K562 (cell line): ENCODE results near the gene YIPF1. TPM values are rescaled to one million over a fixed set of nuclear protein-coding genes. Genes with fewer than 3 reads are reported as not detected.

Experiments used
- BCL6 ChIP-seq: fragments of 250-450 bp; sonication (Bioruptor Pico); IDR thresholded peaks from 2 replicates; pipeline ENCODE4 v1.4.0; 2020
- CREBBP ChIP-seq: IDR thresholded peaks from one replicate; pipeline ENCODE4 v1.6.1; 2012; ENCODE audit warnings: low read depth, mild to moderate bottlenecking, control low read depth, inconsistent platforms, low read length
- CXXC5 ChIP-seq: fragments of 250-450 bp; sonication (Bioruptor Pico); IDR thresholded peaks from 2 replicates; pipeline ENCODE4 v1.8.0; 2022; ENCODE audit warnings: inconsistent platforms, mild to moderate bottlenecking, moderate library complexity
- HCFC1 ChIP-seq: IDR thresholded peaks from 2 replicates; pipeline ENCODE4 v1.6.1; 2012; ENCODE audit warnings: low read depth, low read length, improper control_type of control experiment
- PPARD ChIP-seq: fragments of 250-450 bp; sonication (Bioruptor Pico); IDR thresholded peaks from 2 replicates; pipeline ENCODE4 v1.8.0; 2022; ENCODE audit warnings: inconsistent platforms, mild to moderate bottlenecking, moderate library complexity
- RBBP5 ChIP-seq: fragments of 200-600 bp; sonication (generic); IDR thresholded peaks from 2 replicates; pipeline ENCODE4 v1.6.1; 2012; ENCODE audit warnings: borderline replicate concordance, mild to moderate bottlenecking, low read length, control low read depth, inconsistent platforms; ENCODE audit not compliant: insufficient read depth, poor library complexity, severe bottlenecking
- RBM25 ChIP-seq: fragments of 200-400 bp; formaldehyde crosslinking; IDR thresholded peaks from 2 replicates; pipeline ENCODE4 v1.6.1; 2018; ENCODE audit warnings: low read length, low read depth, moderate library complexity; ENCODE audit not compliant: severe bottlenecking
- polyA plus RNA-seq, 8 experiments: library from polyadenylated mRNA; depleted of rRNA in 4 of 8; stranded (reverse) in 5 of 8; unstranded in 3 of 8; fragments of >200 nt; fragmentation: Nextera tagmentation in 2 of 8; fragmentation: Illumina TruSeq in 1 of 8; extraction: Ambion mirVana in 2 of 8; extraction: Trizol in 1 of 8; gene quantifications; 2 replicates each; pipeline versions ENCODE4 v1.2.1 to v1.2.3, GENCODE V29; 2011 to 2014; ENCODE audit warnings: inconsistent platforms in 1 of 8, missing spikeins in 1 of 8
- total RNA-seq, 7 experiments: library from RNA; depleted of rRNA in 6 of 7; stranded (reverse); fragments of >200 nt in 6 of 7; fragmentation: Illumina TruSeq in 2 of 7; extraction: Trizol in 2 of 7; gene quantifications; 2 replicates each; pipeline versions ENCODE4 v1.2.1 to v1.2.3, GENCODE V29; 2011 to 2021; ENCODE audit warnings: low replicate concordance in 1 of 7
- TF ChIP-seq, protein P1 (sequence below): fragments of 450-650 bp; IDR thresholded peaks from 2 replicates; pipeline ENCODE4 v1.6.1; 2016; ENCODE audit warnings: low read depth
- TF ChIP-seq, protein P2 (sequence below): sonication (generic); formaldehyde crosslinking; IDR thresholded peaks from 2 replicates; pipeline ENCODE4 v1.8.0; 2022; ENCODE audit warnings: missing genetic modification reagents, mild to moderate bottlenecking, borderline replicate concordance
- TF ChIP-seq, protein P3 (sequence below): IDR thresholded peaks from 2 replicates; pipeline ENCODE4 v1.6.1; 2011; ENCODE audit warnings: borderline replicate concordance, low read depth, mild to moderate bottlenecking, moderate library complexity, low read length; ENCODE audit not compliant: insufficient read depth, poor library complexity, severe bottlenecking

Gene YIPF1
- total and polyA plus RNA-seq, 9 of the 15 experiments (the other 6 are each of a cell fraction or from before 2014, with no cell fraction given), result 11.5 to 37.5 (median 19.2) TPM

DNA sequence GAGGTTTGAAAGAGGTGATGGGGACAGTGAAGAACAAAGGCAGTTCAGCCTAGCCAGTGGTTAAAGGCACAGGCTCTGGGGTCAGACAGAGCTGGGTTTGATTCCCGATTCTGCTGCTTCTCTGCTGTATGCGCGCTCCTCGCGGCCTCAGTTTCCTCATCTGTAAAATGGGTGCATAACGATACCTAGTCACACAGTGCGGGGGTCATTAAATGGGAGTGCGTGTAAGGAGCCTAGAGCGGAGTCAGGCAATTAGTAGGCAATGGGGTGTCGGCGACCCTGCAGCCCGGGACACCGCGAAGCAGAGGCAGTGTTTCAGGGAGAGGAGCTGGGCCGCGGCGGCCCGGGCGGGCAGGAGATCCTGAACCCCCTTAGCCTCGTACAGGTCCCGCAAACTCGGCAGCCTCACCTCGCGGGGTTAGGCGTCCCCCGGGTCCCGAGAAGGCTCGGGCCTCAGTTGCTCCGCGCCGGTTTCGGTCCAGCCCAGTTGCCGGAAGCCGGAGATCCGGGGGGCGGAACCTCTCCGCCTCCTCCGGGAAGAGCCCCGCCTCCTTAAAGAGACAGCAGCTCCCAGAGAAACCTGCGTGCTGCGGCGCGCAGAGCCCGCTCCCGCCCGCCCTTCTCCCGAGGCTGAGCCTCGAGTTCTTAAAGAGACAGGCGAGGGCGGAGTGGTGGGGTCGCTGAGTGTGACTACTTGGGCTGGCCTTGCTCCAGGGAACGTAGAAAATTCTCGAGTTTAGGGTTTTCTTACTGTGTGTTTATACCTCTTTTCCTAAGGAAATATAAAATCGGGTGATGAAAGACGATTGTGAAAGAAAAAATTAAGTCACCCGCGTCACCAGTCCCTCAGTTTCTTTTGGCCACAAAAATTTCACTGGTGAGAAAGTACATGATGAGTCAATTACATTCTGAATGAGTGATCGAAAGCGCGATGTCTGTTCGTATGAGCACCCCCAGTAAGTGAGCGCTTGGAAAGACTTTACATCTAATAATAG, at the start of gene YIPF1 (continued):
- TF ChIP-seq, protein P1, sequence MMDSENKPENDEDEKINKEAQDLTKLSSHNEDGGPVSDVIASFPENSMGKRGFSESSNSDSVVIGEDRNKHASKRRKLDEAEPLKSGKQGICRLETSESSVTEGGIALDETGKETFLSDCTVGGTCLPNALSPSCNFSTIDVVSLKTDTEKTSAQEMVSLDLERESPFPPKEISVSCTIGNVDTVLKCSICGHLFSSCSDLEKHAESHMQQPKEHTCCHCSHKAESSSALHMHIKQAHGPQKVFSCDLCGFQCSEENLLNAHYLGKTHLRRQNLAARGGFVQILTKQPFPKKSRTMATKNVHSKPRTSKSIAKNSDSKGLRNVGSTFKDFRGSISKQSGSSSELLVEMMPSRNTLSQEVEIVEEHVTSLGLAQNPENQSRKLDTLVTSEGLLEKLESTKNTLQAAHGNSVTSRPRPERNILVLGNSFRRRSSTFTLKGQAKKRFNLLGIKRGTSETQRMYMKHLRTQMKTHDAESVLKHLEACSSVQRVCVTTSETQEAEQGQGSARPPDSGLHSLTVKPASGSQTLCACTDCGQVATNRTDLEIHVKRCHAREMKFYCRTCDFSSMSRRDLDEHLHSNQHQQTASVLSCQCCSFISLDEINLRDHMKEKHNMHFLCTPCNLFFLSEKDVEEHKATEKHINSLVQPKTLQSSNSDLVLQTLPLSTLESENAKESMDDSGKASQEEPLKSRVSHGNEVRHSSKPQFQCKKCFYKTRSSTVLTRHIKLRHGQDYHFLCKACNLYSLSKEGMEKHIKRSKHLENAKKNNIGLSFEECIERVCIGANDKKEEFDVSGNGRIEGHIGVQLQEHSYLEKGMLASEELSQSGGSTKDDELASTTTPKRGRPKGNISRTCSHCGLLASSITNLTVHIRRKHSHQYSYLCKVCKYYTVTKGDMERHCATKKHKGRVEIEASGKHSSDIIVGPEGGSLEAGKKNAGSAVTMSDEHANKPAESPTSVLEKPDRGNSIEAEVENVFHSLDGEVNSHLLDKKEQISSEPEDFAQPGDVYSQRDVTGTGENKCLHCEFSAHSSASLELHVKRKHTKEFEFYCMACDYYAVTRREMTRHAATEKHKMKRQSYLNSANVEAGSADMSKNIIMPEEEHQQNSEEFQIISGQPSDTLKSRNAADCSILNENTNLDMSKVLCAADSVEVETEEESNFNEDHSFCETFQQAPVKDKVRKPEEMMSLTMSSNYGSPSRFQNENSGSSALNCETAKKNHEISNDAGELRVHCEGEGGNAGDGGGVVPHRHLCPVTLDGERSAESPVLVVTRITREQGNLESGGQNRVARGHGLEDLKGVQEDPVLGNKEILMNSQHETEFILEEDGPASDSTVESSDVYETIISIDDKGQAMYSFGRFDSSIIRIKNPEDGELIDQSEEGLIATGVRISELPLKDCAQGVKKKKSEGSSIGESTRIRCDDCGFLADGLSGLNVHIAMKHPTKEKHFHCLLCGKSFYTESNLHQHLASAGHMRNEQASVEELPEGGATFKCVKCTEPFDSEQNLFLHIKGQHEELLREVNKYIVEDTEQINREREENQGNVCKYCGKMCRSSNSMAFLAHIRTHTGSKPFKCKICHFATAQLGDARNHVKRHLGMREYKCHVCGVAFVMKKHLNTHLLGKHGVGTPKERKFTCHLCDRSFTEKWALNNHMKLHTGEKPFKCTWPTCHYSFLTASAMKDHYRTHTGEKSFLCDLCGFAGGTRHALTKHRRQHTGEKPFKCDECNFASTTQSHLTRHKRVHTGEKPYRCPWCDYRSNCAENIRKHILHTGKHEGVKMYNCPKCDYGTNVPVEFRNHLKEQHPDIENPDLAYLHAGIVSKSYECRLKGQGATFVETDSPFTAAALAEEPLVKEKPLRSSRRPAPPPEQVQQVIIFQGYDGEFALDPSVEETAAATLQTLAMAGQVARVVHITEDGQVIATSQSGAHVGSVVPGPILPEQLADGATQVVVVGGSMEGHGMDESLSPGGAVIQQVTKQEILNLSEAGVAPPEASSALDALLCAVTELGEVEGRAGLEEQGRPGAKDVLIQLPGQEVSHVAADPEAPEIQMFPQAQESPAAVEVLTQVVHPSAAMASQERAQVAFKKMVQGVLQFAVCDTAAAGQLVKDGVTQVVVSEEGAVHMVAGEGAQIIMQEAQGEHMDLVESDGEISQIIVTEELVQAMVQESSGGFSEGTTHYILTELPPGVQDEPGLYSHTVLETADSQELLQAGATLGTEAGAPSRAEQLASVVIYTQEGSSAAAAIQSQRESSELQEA, result no peak
- TF ChIP-seq PPARD (CRISPR knock-in tag) (no peak), BCL6 (CRISPR knock-in tag) (no peak), CXXC5 (peak; percentile 70; the same call in 1 of the 2 replicates), RBBP5 (peak; percentile 97), HCFC1 (no peak), RBM25 (peak; percentile 99), CREBBP (no peak)
- TF ChIP-seq, protein P2, sequence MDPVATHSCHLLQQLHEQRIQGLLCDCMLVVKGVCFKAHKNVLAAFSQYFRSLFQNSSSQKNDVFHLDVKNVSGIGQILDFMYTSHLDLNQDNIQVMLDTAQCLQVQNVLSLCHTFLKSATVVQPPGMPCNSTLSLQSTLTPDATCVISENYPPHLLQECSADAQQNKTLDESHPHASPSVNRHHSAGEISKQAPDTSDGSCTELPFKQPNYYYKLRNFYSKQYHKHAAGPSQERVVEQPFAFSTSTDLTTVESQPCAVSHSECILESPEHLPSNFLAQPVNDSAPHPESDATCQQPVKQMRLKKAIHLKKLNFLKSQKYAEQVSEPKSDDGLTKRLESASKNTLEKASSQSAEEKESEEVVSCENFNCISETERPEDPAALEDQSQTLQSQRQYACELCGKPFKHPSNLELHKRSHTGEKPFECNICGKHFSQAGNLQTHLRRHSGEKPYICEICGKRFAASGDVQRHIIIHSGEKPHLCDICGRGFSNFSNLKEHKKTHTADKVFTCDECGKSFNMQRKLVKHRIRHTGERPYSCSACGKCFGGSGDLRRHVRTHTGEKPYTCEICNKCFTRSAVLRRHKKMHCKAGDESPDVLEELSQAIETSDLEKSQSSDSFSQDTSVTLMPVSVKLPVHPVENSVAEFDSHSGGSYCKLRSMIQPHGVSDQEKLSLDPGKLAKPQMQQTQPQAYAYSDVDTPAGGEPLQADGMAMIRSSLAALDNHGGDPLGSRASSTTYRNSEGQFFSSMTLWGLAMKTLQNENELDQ (CRISPR knock-in tag), result no peak
- TF ChIP-seq, protein P3, sequence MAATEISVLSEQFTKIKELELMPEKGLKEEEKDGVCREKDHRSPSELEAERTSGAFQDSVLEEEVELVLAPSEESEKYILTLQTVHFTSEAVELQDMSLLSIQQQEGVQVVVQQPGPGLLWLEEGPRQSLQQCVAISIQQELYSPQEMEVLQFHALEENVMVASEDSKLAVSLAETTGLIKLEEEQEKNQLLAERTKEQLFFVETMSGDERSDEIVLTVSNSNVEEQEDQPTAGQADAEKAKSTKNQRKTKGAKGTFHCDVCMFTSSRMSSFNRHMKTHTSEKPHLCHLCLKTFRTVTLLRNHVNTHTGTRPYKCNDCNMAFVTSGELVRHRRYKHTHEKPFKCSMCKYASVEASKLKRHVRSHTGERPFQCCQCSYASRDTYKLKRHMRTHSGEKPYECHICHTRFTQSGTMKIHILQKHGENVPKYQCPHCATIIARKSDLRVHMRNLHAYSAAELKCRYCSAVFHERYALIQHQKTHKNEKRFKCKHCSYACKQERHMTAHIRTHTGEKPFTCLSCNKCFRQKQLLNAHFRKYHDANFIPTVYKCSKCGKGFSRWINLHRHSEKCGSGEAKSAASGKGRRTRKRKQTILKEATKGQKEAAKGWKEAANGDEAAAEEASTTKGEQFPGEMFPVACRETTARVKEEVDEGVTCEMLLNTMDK, result no peak
